Measurements from ENCODE around the gene ULK3.

DNA sequence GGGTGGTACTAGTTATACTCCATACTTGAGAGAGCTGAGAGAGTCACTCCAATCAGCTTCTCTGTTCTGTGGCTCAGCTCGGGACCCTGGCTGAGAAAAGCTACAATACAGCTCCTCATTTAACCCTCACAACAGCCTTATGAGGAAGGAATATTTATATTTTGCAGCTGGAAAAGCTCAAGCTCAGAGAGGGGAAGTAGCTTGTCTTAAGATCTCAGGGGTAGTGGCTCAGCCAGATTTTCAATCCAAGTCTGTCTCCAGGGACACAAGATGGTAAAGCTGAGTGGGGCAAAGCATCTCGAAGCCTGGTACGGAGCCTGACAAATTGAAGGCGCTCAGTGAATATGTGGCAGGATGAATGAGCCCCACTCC lies 15.4 kb upstream of the ULK3 start:
- TF ChIP-seq CTCF (IDR thresholded peaks at IDR 0.05) = no peak
- no peak for TF ChIP-seq EZH2 (IDR thresholded peaks at IDR 0.05; ENCODE audit: borderline replicate concordance, insufficient read depth, low read depth, low read length, poor library complexity, severe bottlenecking)
